Testis (tissue), 3 donors: ENCODE measurements around the gene GLRX3. TPM values are rescaled to one million over a fixed set of nuclear protein-coding genes. Genes with fewer than 3 reads are reported as not detected.

ENCODE experiments used
- DNase-seq: peaks from one replicate; pipeline ENCODE4 v3.0.0-alpha.2; 2019
- H3K27ac ChIP-seq, 2 donors: fragments of 200-600 bp; sonication (generic); one replicate each; pipeline ENCODE4 v1.5.1; 2019
- H3K27me3 ChIP-seq: fragments of 200-600 bp; sonication (generic); one replicate; pipeline ENCODE4 v1.5.1; 2019
- H3K36me3 ChIP-seq: fragments of 200-600 bp; sonication (generic); one replicate; pipeline ENCODE4 v1.5.1; 2017; ENCODE audit warnings: low read depth; ENCODE audit errors: missing control alignments
- H3K4me1 ChIP-seq: fragments of 200-600 bp; sonication (generic); one replicate; pipeline ENCODE4 v1.5.1; 2019
- H3K4me3 ChIP-seq, 2 donors: fragments of 200-600 bp; sonication (generic); one replicate each; pipeline ENCODE4 v1.5.1; 2017 to 2019
- H3K9me3 ChIP-seq: fragments of 200-600 bp; sonication (generic); one replicate; pipeline ENCODE4 v1.5.1; 2017
- CTCF ChIP-seq, 3 experiments: fragments of 450-650 bp in 2 of 3; fragments of 200-600 bp in 1 of 3; sonication (generic) in 1 of 3; IDR thresholded peaks; one replicate each; pipeline ENCODE4 v1.5.1; 2016 to 2019; ENCODE audit warnings: antibody characterized with exemption in 3 of 3, mild to moderate bottlenecking in 2 of 3, moderate library complexity in 1 of 3
- POLR2A ChIP-seq: fragments of 450-650 bp; IDR thresholded peaks from one replicate; pipeline ENCODE4 v1.6.1; 2017; ENCODE audit warnings: antibody characterized with exemption, mild to moderate bottlenecking, moderate library complexity
- WGBS, 2 donors: methylation state at CpG; one replicate each; pipeline ENCODE4 v1.1.5; 2018; 5-methylcytosine and 5-hydroxymethylcytosine counted together
- intact Hi-C: fragments of 100-400 bp; cut with DNase I; formaldehyde crosslinking; loops from one replicate; pipeline ENCODE4 v1.15.1; 2023; ENCODE audit warnings: low total_unique reads
- polyA plus RNA-seq: library from polyadenylated mRNA; stranded (reverse); fragments of 350-450 nt; fragmentation: Illumina TruSeq; extraction: RNeasy Lipid Tissue Mini Kit (QIAGEN cat#74804); gene quantifications from one replicate; pipeline ENCODE4 v1.2.3, GENCODE V29; 2014; ENCODE audit warnings: low read depth, low replicate concordance; ENCODE audit not compliant: insufficient read depth
- total RNA-seq, 2 donors: library from RNA; depleted of rRNA; stranded (reverse); fragments of >200 nt; gene quantifications; one replicate each; pipeline ENCODE4 v1.2.3, GENCODE V29; 2016

GLRX3 gene
- total and polyA plus RNA-seq, 3 donors from 2014 or later: 60.8 to 141 (median 63.5) TPM

GRCh38 chr10:130137659-130138478 is 1.7 kb downstream of the GLRX3 start:
- TF ChIP-seq POLR2A (no peak), CTCF (IDR thresholded peaks at IDR 0.05) (no peak)
- H3K4me1 ChIP-seq: peaks cover 18% of the 10 kb centered on the region
- 55 to 72% methylated on average over 28 of the region's 28 CpGs for WGBS, 2 donors
- intact Hi-C loops: no loop called here
- no peaks in the 10 kb centered on the region for H3K9me3 ChIP-seq
- no peaks in the 10 kb centered on the region for H3K36me3 ChIP-seq
- no peaks in the 10 kb centered on the region for H3K27me3 ChIP-seq
- H3K27ac ChIP-seq: no peak overlapping the region
- DNase-seq: no peak
- peak overlapping the region; percentile 88 to 99 for H3K4me3 ChIP-seq

- Histone ChIP-seq H3K4me1 (peaks cover 18% of the 10 kb centered on the region), H3K36me3 (no peaks in the 10 kb centered on the region), H3K27ac (no peak overlapping the region), H3K27me3 (no peaks in the 10 kb centered on the region), H3K9me3 (no peaks in the 10 kb centered on the region), H3K4me3 (no peak overlapping the region)
- 60 to 62% methylated on average over 3 of the region's 3 CpGs for WGBS, 2 donors
- DNase-seq: no peak
- TF ChIP-seq POLR2A: no peak
- TF ChIP-seq CTCF (IDR thresholded peaks at IDR 0.05): no peak
- intact Hi-C loops: no loop called here
Measured at GRCh38 chr10:130138479-130138866, 2.3 kb downstream of the GLRX3 start.

GRCh38 chr10:130140425-130140824 is 4.2 kb downstream of the GLRX3 start:
- Histone ChIP-seq H3K9me3 (no peaks in the 10 kb centered on the region), H3K27me3 (no peaks in the 10 kb centered on the region), H3K4me1 (peaks cover 17% of the 10 kb centered on the region), H3K27ac (no peak overlapping the region), H3K36me3 (no peaks in the 10 kb centered on the region), H3K4me3 (no peak overlapping the region)
- no peak for TF ChIP-seq POLR2A
- no peak for TF ChIP-seq CTCF (IDR thresholded peaks at IDR 0.05)
- intact Hi-C loops: no loop called here
- 96 to 97% methylated on average over 1 of the region's 1 CpG for WGBS, 2 donors
- no peak for DNase-seq

GRCh38 chr10:130141038-130141437 is 4.8 kb downstream of the GLRX3 start:
- Histone ChIP-seq H3K4me3 (no peak overlapping the region), H3K9me3 (no peaks in the 10 kb centered on the region), H3K4me1 (peaks cover 12% of the 10 kb centered on the region), H3K27me3 (no peaks in the 10 kb centered on the region), H3K36me3 (no peaks in the 10 kb centered on the region), H3K27ac (no peak overlapping the region)
- WGBS, 2 donors: 72 to 85% methylated on average over 4 of the region's 4 CpGs
- DNase-seq: no peak
- TF ChIP-seq POLR2A (no peak), CTCF (IDR thresholded peaks at IDR 0.05) (no peak)
- intact Hi-C loops: no loop called here

- WGBS, 2 donors: 44 to 79% methylated on average over 1 of the region's 1 CpG
- TF ChIP-seq POLR2A (no peak), CTCF (IDR thresholded peaks at IDR 0.05) (no peak)
- intact Hi-C loops: no loop called here
- no peak overlapping the region for H3K27ac ChIP-seq
- no peak for DNase-seq
- no peaks in the 10 kb centered on the region for H3K27me3 ChIP-seq
- peaks cover 12% of the 10 kb centered on the region for H3K4me1 ChIP-seq
- H3K4me3 ChIP-seq: no peak overlapping the region
- no peaks in the 10 kb centered on the region for H3K36me3 ChIP-seq
- no peaks in the 10 kb centered on the region for H3K9me3 ChIP-seq
Measured at GRCh38 chr10:130141460-130141859, 5.3 kb downstream of the GLRX3 start.
